HCT116 (cell line): ENCODE data around the gene ZNF138.
"Not testable (repeated sequence)": the region's sequence is repeated elsewhere in the genome, so short reads cannot be mapped to it uniquely, and the experiment has no call there.

Experiments used
- CTCF ChIP-seq, 3 experiments: fragments of 200-600 bp in 1 of 3; sonication (generic) in 1 of 3; IDR thresholded peaks in 2 of 3; conservative IDR thresholded peaks in 1 of 3; 2 replicates each; pipeline ENCODE4 v1.5.1; 2012 to 2017; ENCODE audit warnings: low read depth in 2 of 3, low read length in 2 of 3, antibody characterized with exemption in 1 of 3, borderline replicate concordance in 1 of 3, control low read depth in 1 of 3, mild to moderate bottlenecking in 1 of 3, mixed read lengths in 1 of 3, mixed run types in 1 of 3, moderate library complexity in 1 of 3; ENCODE audit not compliant: insufficient read depth in 1 of 3
- POLR2A ChIP-seq: IDR thresholded peaks from 2 replicates; pipeline ENCODE4 v1.7.0; 2011; ENCODE audit warnings: borderline replicate concordance; ENCODE audit not compliant: insufficient read depth, insufficient read length; ENCODE audit errors: extremely low read depth
- POLR2AphosphoS5 ChIP-seq: IDR thresholded peaks from 2 replicates; pipeline ENCODE4 v1.6.1; 2011; ENCODE audit warnings: mild to moderate bottlenecking, low read depth, low read length, moderate library complexity
- REST ChIP-seq: IDR thresholded peaks from 2 replicates; pipeline ENCODE4 v1.6.1; 2012; ENCODE audit warnings: low read depth
- SIN3A ChIP-seq: IDR thresholded peaks from 2 replicates; pipeline ENCODE4 v1.6.1; 2012; ENCODE audit warnings: low read depth
- YY1 ChIP-seq: IDR thresholded peaks from 2 replicates; pipeline ENCODE4 v1.6.1; 2011; ENCODE audit warnings: low read length, low read depth, moderate library complexity, mild to moderate bottlenecking; ENCODE audit not compliant: insufficient replicate concordance; ENCODE audit errors: extremely low read depth
- ZNF274 ChIP-seq: fragments of 200-500 bp; sonication (Bioruptor generic); IDR thresholded peaks from 2 replicates; pipeline ENCODE4 v1.6.1; 2014; ENCODE audit warnings: mild to moderate bottlenecking, low read depth, low read length, inconsistent platforms

DNA sequence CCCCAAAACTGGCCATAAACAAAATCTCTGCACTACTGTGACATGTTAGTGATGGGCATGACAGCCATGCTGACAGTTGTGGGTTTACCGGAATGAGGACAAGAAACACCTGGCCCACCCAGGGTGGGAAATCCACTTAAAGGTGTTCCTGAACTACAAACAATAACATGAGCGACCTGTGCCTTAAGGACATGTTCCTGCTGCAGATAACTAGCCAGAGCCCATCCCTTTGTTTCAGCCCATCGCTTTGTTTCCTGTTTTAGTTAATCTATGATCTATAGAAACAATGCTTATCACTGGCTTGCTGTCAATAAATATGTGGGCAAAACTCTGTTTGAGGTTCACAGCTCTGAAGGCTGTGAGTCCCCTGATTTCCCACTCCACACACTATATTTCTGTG lies 69.3 kb downstream of the ZNF138 start:
- TF ChIP-seq POLR2A; CTCF (IDR thresholded peaks at IDR 0.05 in 2 of 3, conservative IDR thresholded peaks at IDR 0.05 in 1 of 3; ENCODE audit: borderline replicate concordance in 1 of 3, insufficient read depth in 1 of 3, low read depth in 2 of 3, low read length in 2 of 3); POLR2AphosphoS5; REST; SIN3A; YY1; ZNF274: not testable (repeated sequence)
